Measurements from ENCODE around the gene PKMYT1. TPM values are rescaled to one million over a fixed set of nuclear protein-coding genes. Genes with fewer than 3 reads are reported as not detected.

The PKMYT1 gene
- total RNA-seq, 4 donors from 2014 or later: 1.6 to 1.7 TPM; not detected in 2

- peaks cover 0 to 36% of the 10 kb centered on the region in 2 donors for H3K36me3 ChIP-seq
- no peak overlapping the region for H3K4me3 ChIP-seq
- no peak overlapping the region for H3K27ac ChIP-seq
- ATAC-seq: no peak
- TF ChIP-seq CTCF (IDR thresholded peaks at IDR 0.05): no peak
- no peak for TF ChIP-seq EP300 (IDR thresholded peaks at IDR 0.05)
- TF ChIP-seq POLR2AphosphoS5 (IDR thresholded peaks at IDR 0.05): no peak
- no peak for TF ChIP-seq POLR2A (IDR thresholded peaks at IDR 0.05)
- H3K9me3 ChIP-seq: no peaks in the 10 kb centered on the region
- 87 to 95% methylated on average over 5 to 11 of the region's 14 CpGs for WGBS, 2 donors (ENCODE audit: low coverage in 1 of 2)
- no peaks in the 10 kb centered on the region for H3K27me3 ChIP-seq
- peaks cover 0 to 34% (median 0%) of the 10 kb centered on the region in 3 donors for H3K4me1 ChIP-seq
Measured at GRCh38 chr16:2923481-2923880, 56.8 kb downstream of the PKMYT1 start.

Small RNAs within 50 kb of the gene (small RNA-seq; reads per million reads assigned to genes)
- 0 reads per million in 4 donors for gene LINC00514

Other genes starting within 250 kb of the PKMYT1 start
- gene SRRM2, start 227.8 kb downstream of the PKMYT1 start, total RNA-seq: 100 to 1,000 TPM in 3 of 4 donors, 10 to 100 TPM in 1; 73.9 to 398 (median 255) TPM
- gene ELOB, start 203.2 kb downstream of the PKMYT1 start, total RNA-seq: 100 to 1,000 TPM; 216 to 269 (median 251) TPM
- not detected for gene PRSS33, start 192.9 kb downstream of the PKMYT1 start, total RNA-seq
- gene PRSS41, start 182.0 kb downstream of the PKMYT1 start, total RNA-seq: not detected
- not detected for gene PRSS21, start 163.2 kb downstream of the PKMYT1 start, total RNA-seq
- gene ZG16B, start 150.1 kb downstream of the PKMYT1 start, total RNA-seq: 10 to 100 TPM in 1 of 4 donors, not detected in 3; 37.5 TPM
- 1 to 10 TPM in 2 of 4 donors, not detected in 2; 1.0 to 2.7 TPM for gene PRSS22, start 122.3 kb downstream of the PKMYT1 start, total RNA-seq
- 10 to 100 TPM; 21.9 to 69.1 (median 38.8) TPM for gene FLYWCH2, start 97.2 kb downstream of the PKMYT1 start, total RNA-seq
- 10 to 100 TPM; 34.5 to 66.5 (median 51.2) TPM for gene FLYWCH1, start 68.5 kb downstream of the PKMYT1 start, total RNA-seq
- gene KREMEN2, start 16.2 kb downstream of the PKMYT1 start, total RNA-seq: not detected
- 1 to 10 TPM; 1.9 to 6.4 (median 4.1) TPM for gene PAQR4, start 11.1 kb downstream of the PKMYT1 start, total RNA-seq
- gene CLDN9, start 32.5 kb upstream of the PKMYT1 start, total RNA-seq: under 1 TPM in 2 of 4 donors, not detected in 2; 0.32 to 0.39 TPM
- gene CLDN6, start 37.7 kb upstream of the PKMYT1 start, total RNA-seq: not detected
- 100 to 1,000 TPM in 2 of 4 donors, 10 to 100 TPM in 2; 26.0 to 135 (median 72.2) TPM for gene TNFRSF12A, start 39.9 kb upstream of the PKMYT1 start, total RNA-seq
- gene HCFC1R1, start 43.5 kb upstream of the PKMYT1 start, total RNA-seq: 10 to 100 TPM; 20.1 to 94.9 (median 40.5) TPM
- 10 to 100 TPM; 17.6 to 28.2 (median 25.0) TPM for gene THOC6, start 43.6 kb upstream of the PKMYT1 start, total RNA-seq
- gene BICDL2, start 56.5 kb upstream of the PKMYT1 start, total RNA-seq: 1 to 10 TPM in 1 of 4 donors, under 1 TPM in 2, not detected in 1; 0.31 to 3.1 (median 0.31) TPM
- 1 to 10 TPM in 2 of 4 donors, not detected in 2; 1.6 to 2.6 TPM for gene MMP25, start 66.1 kb upstream of the PKMYT1 start, total RNA-seq
- 10 to 100 TPM in 3 of 4 donors, 1 to 10 TPM in 1; 2.6 to 39.0 (median 21.6) TPM for gene IL32, start 85.2 kb upstream of the PKMYT1 start, total RNA-seq
- gene ZSCAN10, start 118.8 kb upstream of the PKMYT1 start, total RNA-seq: 1 to 10 TPM in 1 of 4 donors, not detected in 3; 1.7 TPM
- gene ZNF205, start 132.1 kb upstream of the PKMYT1 start, total RNA-seq: 10 to 100 TPM; 11.6 to 25.8 (median 20.4) TPM
- gene ZNF213, start 154.6 kb upstream of the PKMYT1 start, total RNA-seq: 10 to 100 TPM in 2 of 4 donors, 1 to 10 TPM in 2; 3.6 to 22.3 (median 12.2) TPM
- not detected for gene OR1F1, start 207.8 kb upstream of the PKMYT1 start, total RNA-seq

Data from gastroesophageal sphincter (tissue), 4 donors.